Liver (tissue), 9 donors: Measurements from ENCODE around the gene APOBEC3B. TPM values are rescaled to one million over a fixed set of nuclear protein-coding genes. Genes with fewer than 3 reads are reported as not detected.
A peak's percentile ranks its signal among the peaks of the same experiment; 100 is the strongest.

Experiments used
- DNase-seq: peaks from one replicate; pipeline ENCODE4 v3.0.0-alpha.2; 2017; ENCODE audit warnings: low spot score
- H3K27ac ChIP-seq, 2 donors: one replicate each; pipeline ENCODE4 v1.7.0; 2013; ENCODE audit warnings: inconsistent platforms in 2 of 2, low read length in 2 of 2, control low read depth in 1 of 2, low read depth in 1 of 2, mild to moderate bottlenecking in 1 of 2
- H3K27me3 ChIP-seq, 4 donors: one replicate each; pipeline versions ENCODE4 v1.6.1 to v1.7.0; 2013; ENCODE audit warnings: low read length in 3 of 4, inconsistent platforms in 1 of 4, mild to moderate bottlenecking in 1 of 4, moderate library complexity in 1 of 4; ENCODE audit not compliant: control insufficient read depth in 4 of 4, insufficient read depth in 4 of 4
- H3K36me3 ChIP-seq, 4 donors: one replicate each; pipeline versions ENCODE4 v1.6.1 to v1.7.0; 2013; ENCODE audit warnings: low read length in 3 of 4, mild to moderate bottlenecking in 3 of 4, low read depth in 1 of 4, moderate library complexity in 1 of 4; ENCODE audit not compliant: control insufficient read depth in 4 of 4, insufficient read depth in 3 of 4
- H3K4me1 ChIP-seq, 4 donors: one replicate each; pipeline versions ENCODE4 v1.6.1 to v1.7.0; 2013; ENCODE audit warnings: low read length in 3 of 4, mild to moderate bottlenecking in 3 of 4, moderate library complexity in 1 of 4; ENCODE audit not compliant: control insufficient read depth in 4 of 4, insufficient read depth in 4 of 4
- H3K4me3 ChIP-seq, 3 donors: one replicate each; pipeline versions ENCODE4 v1.6.1 to v1.7.0; 2013; ENCODE audit warnings: low read length in 3 of 3, control low read depth in 1 of 3, low read depth in 1 of 3, mild to moderate bottlenecking in 1 of 3
- H3K9ac ChIP-seq, 2 donors: one replicate each; pipeline ENCODE4 v1.7.0; 2013; ENCODE audit warnings: low read length in 2 of 2, mild to moderate bottlenecking in 2 of 2, moderate library complexity in 2 of 2, control low read depth in 1 of 2, low read depth in 1 of 2
- H3K9me3 ChIP-seq, 4 donors: one replicate each; pipeline versions ENCODE4 v1.6.1 to v1.7.0; 2013; ENCODE audit warnings: low read length in 3 of 4; ENCODE audit not compliant: control insufficient read depth in 4 of 4
- CTCF ChIP-seq: fragments of 150-350 bp; IDR thresholded peaks from 2 replicates; pipeline ENCODE4 v1.5.1; 2017; ENCODE audit warnings: improper control_type of control experiment, low read depth, low read length; ENCODE audit not compliant: missing input control
- FOXA1 ChIP-seq: IDR thresholded peaks from 2 replicates; pipeline ENCODE4 v1.6.1; 2016; ENCODE audit warnings: antibody characterized with exemption
- GABPA ChIP-seq, 2 donors: IDR thresholded peaks in 1 of 2; conservative IDR thresholded peaks in 1 of 2; 2 replicates each; pipeline ENCODE4 v1.6.1; 2016; ENCODE audit warnings: antibody characterized with exemption in 2 of 2, mild to moderate bottlenecking in 1 of 2, moderate library complexity in 1 of 2
- HNF4A ChIP-seq, 2 donors: conservative IDR thresholded peaks; 2 replicates each; pipeline ENCODE4 v1.6.1; 2016; ENCODE audit warnings: antibody characterized with exemption in 2 of 2, mild to moderate bottlenecking in 2 of 2
- JUND ChIP-seq, 2 donors: IDR thresholded peaks; 2 replicates each; pipeline ENCODE4 v1.6.1; 2016; ENCODE audit warnings: antibody characterized with exemption in 2 of 2
- RAD21 ChIP-seq, 2 donors: IDR thresholded peaks; 2 replicates each; pipeline ENCODE4 v1.6.1; 2016; ENCODE audit warnings: antibody characterized with exemption in 2 of 2, mild to moderate bottlenecking in 2 of 2
- RXRA ChIP-seq, 2 donors: IDR thresholded peaks; 2 replicates each; pipeline ENCODE4 v1.6.1; 2017 to 2018; ENCODE audit warnings: antibody characterized with exemption in 2 of 2, mild to moderate bottlenecking in 1 of 2
- SP1 ChIP-seq: IDR thresholded peaks from 2 replicates; pipeline ENCODE4 v1.6.1; 2018; ENCODE audit warnings: antibody characterized with exemption, mild to moderate bottlenecking
- TAF1 ChIP-seq: conservative IDR thresholded peaks from 2 replicates; pipeline ENCODE4 v1.6.1; 2016; ENCODE audit warnings: antibody characterized with exemption, mild to moderate bottlenecking
- WGBS: extraction: QIAGEN DNeasy Blood & Tissue Kit; methylation state at CpG from one replicate; pipeline ENCODE4 v1.1.7; 2013; 5-methylcytosine and 5-hydroxymethylcytosine counted together
- polyA plus RNA-seq, 2 donors: library from polyadenylated mRNA; stranded (reverse) in 1 of 2; unstranded in 1 of 2; fragments of 200-250 nt in 1 of 2; fragments of >200 nt in 1 of 2; fragmentation: Nextera tagmentation in 1 of 2; extraction: Ambion mirVana in 1 of 2; gene quantifications; one replicate each; pipeline versions ENCODE4 v1.2.1 to v1.2.3, GENCODE V29; 2013 to 2015
- total RNA-seq, 2 donors: library from RNA; depleted of rRNA; stranded (reverse); fragments of >200 nt; gene quantifications; one replicate each; pipeline ENCODE4 v1.2.3, GENCODE V29; 2014
- TF ChIP-seq, protein P1 (sequence below): IDR thresholded peaks from 2 replicates; pipeline ENCODE4 v1.6.1; 2016; ENCODE audit warnings: antibody characterized with exemption
- TF ChIP-seq, protein P2 (sequence below): IDR thresholded peaks from 2 replicates; pipeline ENCODE4 v1.6.1; 2016; ENCODE audit warnings: antibody characterized with exemption
- donor health status: healthy.
- donor health status: healthy.
- donor health status: healthy.
- donor health status: healthy.
- donor health status: healthy.

APOBEC3B gene
- total and polyA plus RNA-seq, 4 donors: 0.08 to 6.0 (median 0.88) TPM

DNA sequence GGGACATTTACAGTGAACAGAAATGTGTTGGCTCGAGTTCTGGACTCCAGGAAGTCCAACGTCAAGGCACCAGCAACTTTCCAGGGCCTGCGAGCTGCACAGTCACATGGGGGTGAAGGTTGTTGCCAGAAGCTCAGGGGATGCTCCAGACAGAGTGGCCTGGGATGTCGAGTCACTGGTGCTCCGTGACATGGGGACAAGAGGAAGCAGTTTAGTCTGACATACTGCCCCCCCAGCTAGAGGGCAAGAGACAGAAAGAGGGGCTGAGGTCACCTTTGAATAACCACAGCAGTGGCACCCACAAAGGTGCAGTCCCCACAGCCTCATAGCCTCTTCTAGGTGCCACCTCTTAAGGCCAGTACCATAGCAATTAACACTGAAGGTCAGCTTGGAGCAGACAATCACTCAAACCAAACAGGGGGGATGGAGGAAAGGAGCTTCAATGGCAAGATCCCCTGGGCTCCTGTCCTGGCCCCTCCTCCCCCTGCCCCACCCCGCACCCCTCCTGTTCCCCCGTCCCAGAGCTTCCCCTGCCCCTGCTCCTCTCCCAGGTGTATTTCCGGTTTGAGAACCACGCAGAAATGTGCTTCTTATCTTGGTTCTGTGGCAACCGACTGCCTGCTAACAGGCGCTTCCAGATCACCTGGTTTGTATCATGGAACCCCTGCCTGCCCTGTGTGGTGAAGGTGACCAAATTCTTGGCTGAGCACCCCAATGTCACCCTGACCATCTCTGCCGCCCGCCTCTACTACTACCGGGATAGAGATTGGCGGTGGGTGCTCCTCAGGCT lies 42.6 kb downstream of the APOBEC3B start (continued):
- TF ChIP-seq GABPA (IDR thresholded peaks at IDR 0.05 in 1 of 2, conservative IDR thresholded peaks at IDR 0.05 in 1 of 2) (no peak), CTCF (no peak), RXRA (IDR thresholded peaks at IDR 0.05) (no peak), SP1 (no peak), TAF1 (no peak)
- TF ChIP-seq, protein P1, sequence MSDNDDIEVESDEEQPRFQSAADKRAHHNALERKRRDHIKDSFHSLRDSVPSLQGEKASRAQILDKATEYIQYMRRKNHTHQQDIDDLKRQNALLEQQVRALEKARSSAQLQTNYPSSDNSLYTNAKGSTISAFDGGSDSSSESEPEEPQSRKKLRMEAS: no peak

DNA sequence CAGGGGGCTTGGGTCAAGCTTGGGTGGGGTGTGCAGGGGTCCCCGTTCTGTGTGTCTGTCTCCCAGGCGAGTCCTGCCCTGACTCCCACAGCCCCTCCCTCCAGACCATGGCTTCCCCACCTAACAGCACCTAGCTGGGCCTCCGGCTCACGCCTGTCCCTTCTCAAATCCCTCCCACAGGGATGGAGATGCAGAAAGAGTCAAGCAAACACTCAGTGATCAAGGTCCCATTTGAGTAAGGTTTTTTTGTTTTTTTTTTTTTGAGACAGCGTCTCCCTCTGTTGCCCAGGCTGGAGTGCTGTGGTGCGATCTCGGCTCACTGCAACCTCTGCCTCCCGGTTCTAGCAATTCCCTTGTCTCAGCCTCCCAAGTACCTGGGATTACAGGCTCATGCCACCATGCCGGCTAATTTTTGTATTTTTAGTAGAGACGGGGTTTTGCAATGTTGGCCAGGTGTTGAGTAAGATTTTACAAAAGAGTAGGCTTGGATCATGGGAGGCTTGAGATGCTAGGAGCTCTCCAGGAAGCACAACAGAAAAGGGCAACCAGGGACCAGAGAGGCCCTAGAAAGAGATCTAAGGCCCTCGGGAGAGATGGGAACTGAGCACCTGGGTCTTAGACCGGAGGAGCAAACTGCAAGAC lies 44.5 kb downstream of the APOBEC3B start:
- H3K36me3 ChIP-seq: no peaks in the 10 kb centered on the region
- no peak overlapping the region for H3K27ac ChIP-seq
- H3K27me3 ChIP-seq: no peaks in the 10 kb centered on the region
- peaks cover 0 to 5% (median 0%) of the 10 kb centered on the region in 4 donors for H3K4me1 ChIP-seq
- 55% methylated on average over 12 of the region's 12 CpGs for WGBS
- no peak overlapping the region for H3K9ac ChIP-seq
- TF ChIP-seq HNF4A (conservative IDR thresholded peaks at IDR 0.05) (peak in 1 of 2 donors; percentile 20), FOXA1 (no peak), RXRA (IDR thresholded peaks at IDR 0.05) (no peak), JUND (IDR thresholded peaks at IDR 0.05) (no peak), RAD21 (IDR thresholded peaks at IDR 0.05) (no peak), CTCF (no peak)
- TF ChIP-seq, protein P2, sequence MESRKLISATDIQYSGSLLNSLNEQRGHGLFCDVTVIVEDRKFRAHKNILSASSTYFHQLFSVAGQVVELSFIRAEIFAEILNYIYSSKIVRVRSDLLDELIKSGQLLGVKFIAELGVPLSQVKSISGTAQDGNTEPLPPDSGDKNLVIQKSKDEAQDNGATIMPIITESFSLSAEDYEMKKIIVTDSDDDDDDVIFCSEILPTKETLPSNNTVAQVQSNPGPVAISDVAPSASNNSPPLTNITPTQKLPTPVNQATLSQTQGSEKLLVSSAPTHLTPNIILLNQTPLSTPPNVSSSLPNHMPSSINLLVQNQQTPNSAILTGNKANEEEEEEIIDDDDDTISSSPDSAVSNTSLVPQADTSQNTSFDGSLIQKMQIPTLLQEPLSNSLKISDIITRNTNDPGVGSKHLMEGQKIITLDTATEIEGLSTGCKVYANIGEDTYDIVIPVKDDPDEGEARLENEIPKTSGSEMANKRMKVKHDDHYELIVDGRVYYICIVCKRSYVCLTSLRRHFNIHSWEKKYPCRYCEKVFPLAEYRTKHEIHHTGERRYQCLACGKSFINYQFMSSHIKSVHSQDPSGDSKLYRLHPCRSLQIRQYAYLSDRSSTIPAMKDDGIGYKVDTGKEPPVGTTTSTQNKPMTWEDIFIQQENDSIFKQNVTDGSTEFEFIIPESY: no peak
- no peak overlapping the region for H3K4me3 ChIP-seq
- no peaks in the 10 kb centered on the region for H3K9me3 ChIP-seq
- DNase-seq: no peak

- DNase-seq: no peak
- no peak overlapping the region for H3K9ac ChIP-seq
- H3K27me3 ChIP-seq: no peaks in the 10 kb centered on the region
- no peak for TF ChIP-seq FOXA1
- no peak for TF ChIP-seq RXRA (IDR thresholded peaks at IDR 0.05)
- no peak overlapping the region for H3K4me3 ChIP-seq
- H3K4me1 ChIP-seq: no peaks in the 10 kb centered on the region
- no peaks in the 10 kb centered on the region for H3K9me3 ChIP-seq
- no peak overlapping the region for H3K27ac ChIP-seq
- 96% methylated on average over 4 of the region's 4 CpGs for WGBS
- H3K36me3 ChIP-seq: no peaks in the 10 kb centered on the region
Measured at GRCh38 chr22:39027717-39028116, 45.6 kb downstream of the APOBEC3B start.
